ENCODE measurements around the gene CIAO2B. TPM values are rescaled to one million over a fixed set of nuclear protein-coding genes. Genes with fewer than 3 reads are reported as not detected.

Gene CIAO2B
- total and polyA plus RNA-seq, 9 donors: 40.1 to 150 (median 66.7) TPM

DNA sequence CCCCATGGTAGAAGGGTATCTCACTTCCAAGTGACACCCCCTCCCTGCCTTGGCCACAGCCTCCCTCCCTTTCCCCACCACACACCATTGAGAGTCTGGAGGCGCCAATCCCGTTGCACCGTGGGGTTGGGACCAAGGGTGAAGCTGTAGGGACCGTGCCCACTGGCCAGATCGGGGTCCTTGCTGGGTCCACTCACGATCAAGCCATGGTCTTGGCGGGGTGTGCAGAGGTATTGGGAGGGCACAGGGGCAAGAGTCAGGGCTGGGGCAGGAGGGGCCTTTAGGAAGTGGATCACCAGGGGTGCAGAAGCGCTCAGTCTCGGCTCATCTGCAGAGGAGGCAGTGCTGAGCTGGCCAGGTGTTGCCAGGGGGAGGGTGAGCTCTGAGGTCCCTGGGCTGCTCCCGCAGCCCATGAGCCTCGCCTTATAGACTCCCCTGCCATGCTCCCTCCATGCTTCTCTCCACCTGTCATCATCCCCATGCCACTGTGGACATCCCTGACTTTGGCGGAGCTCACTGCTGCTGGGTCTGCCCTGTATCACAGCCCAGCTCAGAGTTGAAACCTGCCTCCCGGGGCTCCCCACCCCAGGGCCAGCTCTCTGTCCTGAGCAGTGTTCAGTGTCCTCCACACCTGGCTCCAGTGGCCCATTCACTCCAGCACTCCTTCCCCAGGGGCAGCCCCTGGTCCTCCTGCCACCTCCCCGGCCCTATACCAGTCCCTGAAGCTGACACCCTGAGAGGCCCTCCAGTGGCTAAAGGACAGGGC lies 23.8 kb downstream of the CIAO2B start:
- intact Hi-C loops (cut with DNase I): no loop called here
- no peak for DNase-seq
- Histone ChIP-seq H3K9me3 (no peaks in the 10 kb centered on the region), H3K36me3 (no peaks in the 10 kb centered on the region), H3K27ac (no peak overlapping the region), H3K27me3 (no peaks in the 10 kb centered on the region), H3K4me3 (no peak overlapping the region), H3K4me1 (ENCODE audit: insufficient read depth) (peaks cover 8% of the 10 kb centered on the region)
- WGBS, 3 donors: 79 to 89% (median 84%) methylated on average over 13 to 14 of the region's 14 CpGs
- TF ChIP-seq CTCF (IDR thresholded peaks at IDR 0.05) (no peak), POLR2A (IDR thresholded peaks at IDR 0.05) (no peak), EP300 (IDR thresholded peaks at IDR 0.05) (no peak)

DNA sequence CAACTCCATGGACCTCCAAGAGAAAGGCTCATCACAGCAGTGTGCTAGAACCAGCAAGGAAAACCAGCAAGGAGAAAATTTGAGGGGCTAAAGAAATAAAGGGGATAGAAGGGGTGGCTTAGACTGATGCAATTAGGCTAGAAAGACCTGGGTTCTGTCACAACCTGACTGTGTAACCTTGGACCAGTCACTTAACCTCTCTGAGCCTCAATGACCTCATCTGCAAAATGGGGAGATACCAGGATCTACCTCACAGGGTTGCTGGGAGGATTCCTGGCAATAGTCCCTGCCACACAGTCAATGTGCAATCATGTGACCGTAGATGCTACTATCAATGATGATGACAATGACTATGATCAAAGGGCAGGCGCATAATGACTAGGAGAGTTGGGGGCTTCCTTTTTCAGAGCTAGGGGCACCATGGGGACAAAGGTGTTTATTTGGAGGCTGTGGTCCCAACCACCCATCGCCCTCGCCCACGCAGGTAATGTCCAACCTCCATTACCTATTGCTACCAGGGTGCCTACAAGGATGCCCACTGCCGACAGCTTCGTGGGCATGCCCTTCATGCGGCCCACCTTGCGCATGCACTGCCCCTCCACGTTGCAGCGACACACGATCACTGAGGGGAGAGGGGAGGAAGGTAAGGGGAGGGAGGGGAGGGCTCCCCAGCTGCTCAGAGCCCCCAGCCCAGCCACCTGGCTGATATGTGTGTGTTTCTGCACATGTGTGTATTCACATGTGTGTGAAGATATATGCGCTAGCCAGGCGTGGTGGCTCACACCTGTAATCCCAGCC lies 25.2 kb downstream of the CIAO2B start:
- 92 to 96% (median 94%) methylated on average over 14 of the region's 14 CpGs for WGBS, 3 donors
- Histone ChIP-seq H3K36me3 (no peaks in the 10 kb centered on the region), H3K4me3 (no peak overlapping the region), H3K4me1 (ENCODE audit: insufficient read depth) (peaks cover 16% of the 10 kb centered on the region), H3K27ac (no peak overlapping the region), H3K27me3 (no peaks in the 10 kb centered on the region), H3K9me3 (no peaks in the 10 kb centered on the region)
- no peak for TF ChIP-seq EP300 (IDR thresholded peaks at IDR 0.05)
- no peak for TF ChIP-seq POLR2A (IDR thresholded peaks at IDR 0.05)
- no peak for TF ChIP-seq CTCF (IDR thresholded peaks at IDR 0.05)
- intact Hi-C loops (cut with DNase I): no loop called here
- DNase-seq: no peak

DNA sequence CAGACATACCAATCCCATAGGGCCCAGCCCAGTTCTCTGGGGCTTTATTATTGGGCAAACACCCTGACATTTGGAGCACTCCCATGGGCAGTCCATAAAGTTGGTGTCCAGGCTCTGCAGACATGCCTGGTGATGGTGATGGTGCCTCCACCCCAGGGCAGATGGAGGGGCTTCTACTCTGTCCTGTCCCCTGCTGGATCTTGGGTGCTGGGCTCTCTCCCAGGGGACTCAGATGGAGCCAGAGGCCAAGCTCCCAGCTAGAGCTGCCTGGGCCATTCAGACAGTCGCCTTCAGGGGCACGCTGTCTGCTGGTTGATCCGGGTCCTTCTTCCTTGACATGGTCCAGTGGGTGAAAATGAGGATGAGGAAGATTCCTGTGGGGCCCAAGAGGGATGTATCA lies 26.1 kb downstream of the CIAO2B start:
- no peak for DNase-seq
- H3K27me3 ChIP-seq: no peaks in the 10 kb centered on the region
- H3K4me3 ChIP-seq: no peak overlapping the region
- intact Hi-C loops (cut with DNase I): no loop called here
- no peaks in the 10 kb centered on the region for H3K36me3 ChIP-seq
- no peak overlapping the region for H3K27ac ChIP-seq
- no peak for TF ChIP-seq POLR2A (IDR thresholded peaks at IDR 0.05)
- no peak for TF ChIP-seq CTCF (IDR thresholded peaks at IDR 0.05)
- no peak for TF ChIP-seq EP300 (IDR thresholded peaks at IDR 0.05)
- no peaks in the 10 kb centered on the region for H3K9me3 ChIP-seq
- WGBS, 3 donors: 89 to 95% (median 93%) methylated on average over 3 of the region's 3 CpGs
- peaks cover 20% of the 10 kb centered on the region for H3K4me1 ChIP-seq (ENCODE audit: insufficient read depth)

DNA sequence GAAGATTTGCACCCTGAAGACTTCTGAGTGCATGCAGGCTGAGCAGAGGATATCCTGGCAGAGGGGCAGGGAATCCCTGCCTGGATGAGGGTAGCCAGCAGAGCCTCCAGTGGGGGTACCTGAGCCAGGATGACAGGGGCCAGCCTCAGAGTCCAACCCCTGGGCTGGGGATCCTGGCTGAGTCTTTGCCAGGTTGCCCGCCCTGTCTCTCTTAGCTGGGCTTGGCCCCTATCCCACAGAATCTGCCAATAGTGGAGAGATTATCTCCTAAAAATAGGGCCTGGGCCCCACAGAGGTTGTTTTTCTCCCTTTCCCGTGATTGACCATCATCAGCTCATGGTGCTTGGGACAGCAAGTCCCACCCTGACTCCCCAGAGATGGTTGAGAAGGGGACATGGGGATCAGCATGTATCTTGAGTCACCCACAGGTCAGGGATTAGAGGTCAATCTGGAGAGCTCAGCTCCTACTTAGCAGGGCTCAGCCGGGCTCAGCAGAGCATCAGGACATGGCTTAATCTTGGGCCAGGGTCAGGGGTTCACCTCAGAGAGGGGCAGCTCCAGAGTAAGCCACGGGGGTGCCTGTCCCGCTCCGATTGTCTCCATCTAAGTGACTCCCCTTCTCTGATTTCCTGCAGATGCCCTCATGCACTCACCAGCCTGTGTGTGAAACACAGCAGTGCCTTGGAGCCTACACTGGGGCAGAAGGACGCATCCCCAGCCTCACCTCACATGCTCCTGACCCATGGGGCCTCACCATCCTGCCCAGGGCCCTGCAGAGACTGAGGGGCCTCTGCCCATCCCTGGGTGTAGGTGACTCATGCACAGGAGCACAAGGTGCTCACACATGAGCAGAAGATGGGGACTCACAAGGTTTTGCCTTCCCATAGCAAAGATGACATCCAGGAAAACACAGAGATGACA lies 27.0 kb downstream of the CIAO2B start:
- TF ChIP-seq CTCF (IDR thresholded peaks at IDR 0.05) (no peak), EP300 (IDR thresholded peaks at IDR 0.05) (no peak), POLR2A (IDR thresholded peaks at IDR 0.05) (no peak)
- Histone ChIP-seq H3K9me3 (no peaks in the 10 kb centered on the region), H3K27me3 (no peaks in the 10 kb centered on the region), H3K27ac (no peak overlapping the region), H3K4me1 (ENCODE audit: insufficient read depth) (peaks cover 20% of the 10 kb centered on the region), H3K36me3 (no peaks in the 10 kb centered on the region), H3K4me3 (no peak overlapping the region)
- no peak for DNase-seq
- 66 to 78% (median 78%) methylated on average over 7 of the region's 7 CpGs for WGBS, 3 donors
- intact Hi-C loops (cut with DNase I): no loop called here

All from ovary (tissue), 9 donors.